GM18499 (cell line): Measurements from ENCODE around the gene SPATA4.

ENCODE experiments used
- ATAC-seq: cut with Tn5 transposase; IDR thresholded peaks from one replicate; pipeline ENCODE4 v1.9.1; 2021; ENCODE audit warnings: moderate number of reproducible peaks; ENCODE audit not compliant: insufficient read depth, unreplicated experiment

The SPATA4 gene

DNA sequence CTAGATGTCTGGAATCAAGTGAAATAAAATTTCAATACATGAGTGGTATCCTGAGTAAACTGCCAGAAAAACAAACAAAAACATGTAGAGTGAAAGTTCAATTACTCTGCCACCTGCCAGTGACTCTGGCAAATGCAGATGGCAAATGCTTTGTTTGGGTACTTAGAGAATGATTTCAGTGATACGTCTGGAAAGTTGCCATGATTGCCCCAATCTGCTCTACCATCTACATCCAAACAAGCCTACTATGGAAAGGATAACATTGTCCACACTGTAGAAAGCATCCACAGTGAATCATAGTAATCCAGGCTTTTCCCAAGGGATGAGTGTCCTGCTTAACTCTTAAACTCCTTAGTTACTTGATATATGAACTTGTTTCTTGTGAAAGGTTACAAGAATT lies 3.4 kb downstream of the SPATA4 start:
- ATAC-seq = no peak

DNA sequence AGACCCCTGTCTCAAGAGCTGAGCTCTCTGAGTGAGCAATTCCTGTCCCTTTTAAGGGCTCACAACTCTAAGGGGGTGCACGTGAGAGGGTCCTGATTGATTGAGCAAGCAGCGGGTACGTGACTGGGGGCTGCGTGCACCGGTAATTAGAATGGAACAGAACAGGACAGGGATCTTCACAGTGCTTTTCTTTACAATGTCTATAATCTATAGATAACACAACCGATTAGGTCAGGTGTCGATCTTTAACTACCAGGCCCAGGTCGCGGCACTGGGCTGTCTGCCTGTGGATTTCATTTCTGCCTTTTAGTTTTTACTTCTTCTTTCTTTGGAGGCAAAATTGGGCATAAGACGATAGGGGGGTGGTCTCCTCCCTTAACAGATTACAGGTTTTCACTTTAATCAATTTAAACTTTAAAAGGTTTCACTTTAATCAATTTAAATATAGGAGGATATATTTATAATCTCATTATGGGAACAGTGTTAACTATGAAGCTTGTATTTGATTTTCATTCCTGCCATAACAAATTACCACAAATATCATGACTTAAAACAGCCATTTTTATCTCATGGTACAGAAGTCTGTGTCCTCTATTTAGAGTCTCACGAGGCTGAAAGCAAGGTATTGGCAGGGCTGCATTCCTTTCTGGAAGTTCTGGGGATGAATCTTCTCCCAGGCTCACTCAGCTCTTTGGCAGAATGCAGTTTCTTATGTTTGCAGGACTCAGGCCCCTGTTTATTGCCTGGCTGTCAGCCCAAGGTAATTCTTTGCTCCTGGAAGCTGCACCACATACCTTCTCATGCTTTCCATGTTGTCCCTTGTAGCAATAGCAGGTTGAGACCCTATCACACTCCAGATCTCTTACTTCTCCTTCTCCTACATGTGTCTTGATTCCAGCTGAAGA lies 5.2 kb downstream of the SPATA4 start:
- ATAC-seq = no peak

DNA sequence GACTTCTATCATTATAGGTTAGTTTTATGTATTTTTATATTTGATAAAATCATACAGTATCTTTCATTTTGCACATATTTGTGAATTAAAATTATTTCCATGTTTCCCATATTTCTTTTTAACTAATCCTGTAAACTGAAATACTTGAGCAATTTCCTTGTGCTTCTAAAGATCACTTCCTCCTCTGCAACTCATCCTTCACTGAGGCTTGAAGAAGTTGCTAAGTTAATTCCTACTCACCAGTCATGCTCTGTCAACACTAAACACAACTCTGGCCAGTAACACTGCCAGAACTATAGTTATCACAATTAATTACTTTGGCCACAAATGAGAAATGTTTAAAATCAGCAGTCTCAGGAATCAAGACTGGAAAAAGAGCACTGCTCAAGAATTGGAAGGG lies 6.7 kb downstream of the SPATA4 start:
- ATAC-seq = no peak

DNA sequence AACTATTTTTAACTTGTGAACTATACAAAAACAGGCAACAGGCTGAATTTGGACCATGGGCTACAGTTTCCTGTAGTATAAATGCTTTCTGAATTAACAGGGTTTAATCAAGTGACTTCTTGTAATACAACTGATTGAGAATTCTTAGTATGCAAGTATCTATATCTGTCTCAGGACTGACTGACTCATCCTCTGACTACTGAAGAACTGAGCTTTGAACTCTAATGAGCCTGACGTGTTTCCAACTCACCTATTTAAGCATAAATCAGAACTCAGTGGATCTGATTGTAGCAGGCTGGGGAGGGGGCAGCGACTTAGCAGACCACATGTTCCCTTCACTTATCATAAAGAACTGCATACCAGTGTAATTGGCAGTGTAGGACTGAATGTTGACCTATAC lies 7.8 kb downstream of the SPATA4 start:
- no peak for ATAC-seq

DNA sequence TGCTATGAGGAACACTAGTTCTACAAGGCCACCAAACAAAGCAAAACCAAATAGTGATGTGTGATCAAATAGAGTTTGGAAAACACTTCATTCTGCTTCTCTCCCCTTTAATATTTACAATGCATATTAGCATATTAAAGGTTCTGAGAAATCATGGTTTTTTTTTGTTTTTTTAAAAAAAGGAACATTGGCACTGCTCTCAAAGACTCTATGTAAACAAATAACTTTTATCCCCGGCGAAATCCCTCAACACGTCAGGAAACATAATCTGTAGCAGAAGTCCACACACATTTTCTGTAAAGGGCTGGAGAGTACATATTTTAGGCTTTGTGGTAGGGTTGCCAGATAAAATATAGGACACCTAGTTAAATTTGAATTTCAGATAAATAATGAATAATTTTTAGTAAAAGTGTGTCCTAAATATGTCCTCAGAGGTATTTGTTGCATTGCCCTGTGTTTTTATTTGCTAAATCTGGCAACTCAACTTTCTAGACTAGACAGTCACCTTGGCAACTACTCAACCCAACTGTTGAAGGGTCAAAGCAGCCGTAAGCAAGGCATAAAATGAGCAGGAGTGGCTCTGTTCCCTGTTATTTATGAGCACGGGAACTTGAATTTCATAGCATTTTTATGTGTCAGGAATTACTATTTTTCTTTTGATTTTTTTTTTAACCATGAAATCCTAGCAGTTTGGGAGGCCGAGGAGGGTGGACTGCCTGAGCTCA lies 8.6 kb downstream of the SPATA4 start:
- ATAC-seq = no peak

DNA sequence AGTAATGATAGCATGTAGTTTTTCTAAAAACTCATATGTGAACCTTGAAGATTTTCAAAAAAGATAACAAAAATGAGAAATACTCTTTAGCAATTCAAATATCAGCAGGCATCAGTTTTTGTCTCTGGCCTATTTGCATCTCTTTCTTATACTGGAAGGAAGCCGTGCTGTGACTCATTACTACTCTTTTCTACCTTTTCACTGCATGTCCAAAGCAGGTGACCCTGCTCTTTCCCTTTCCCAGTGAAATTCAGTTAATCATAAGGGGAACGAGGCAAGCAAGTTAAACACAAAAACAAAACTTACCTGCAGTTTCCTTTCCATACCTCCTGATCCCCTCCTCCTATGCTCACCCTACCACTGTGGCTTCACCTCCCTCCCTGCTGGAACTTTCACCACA lies 9.3 kb downstream of the SPATA4 start:
- no peak for ATAC-seq

DNA sequence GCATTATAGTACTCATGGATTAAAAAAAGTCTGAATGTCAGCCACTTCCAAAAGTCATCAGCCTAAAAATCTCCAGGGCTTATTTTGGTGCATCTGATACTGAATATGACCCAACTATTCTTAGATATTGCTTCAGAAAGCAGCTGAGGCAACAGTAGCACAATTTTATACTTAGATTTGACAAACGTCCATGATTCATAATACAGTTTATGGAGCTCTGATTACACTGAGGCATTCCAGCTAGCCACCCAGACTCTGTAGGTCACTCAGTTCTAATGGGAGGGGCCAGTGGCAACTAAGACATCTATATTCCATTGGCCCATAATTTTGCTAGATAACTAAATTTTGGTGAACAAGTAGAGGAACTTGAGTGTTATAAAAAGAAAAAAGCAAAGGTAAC lies 10.3 kb downstream of the SPATA4 start:
- ATAC-seq = no peak

DNA sequence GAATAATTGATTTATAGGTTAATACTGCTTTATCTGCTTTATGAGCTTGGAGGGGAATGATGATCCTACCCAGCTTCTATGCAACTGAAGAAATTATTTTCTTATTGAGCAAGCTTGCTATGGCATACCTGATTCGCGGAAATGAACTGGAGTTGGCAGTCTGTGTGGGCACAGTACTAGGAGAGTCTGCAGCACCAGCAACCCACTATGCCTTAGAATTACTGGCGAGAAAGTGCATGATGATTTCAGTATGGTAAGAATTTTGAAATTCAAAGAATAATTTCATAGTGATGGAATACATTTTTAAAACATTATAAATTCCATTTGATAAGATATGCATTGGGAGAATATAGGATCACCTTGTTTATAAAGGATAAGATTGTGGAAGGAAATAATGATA lies 32.3 kb downstream of the SPATA4 start:
- no peak for ATAC-seq

DNA sequence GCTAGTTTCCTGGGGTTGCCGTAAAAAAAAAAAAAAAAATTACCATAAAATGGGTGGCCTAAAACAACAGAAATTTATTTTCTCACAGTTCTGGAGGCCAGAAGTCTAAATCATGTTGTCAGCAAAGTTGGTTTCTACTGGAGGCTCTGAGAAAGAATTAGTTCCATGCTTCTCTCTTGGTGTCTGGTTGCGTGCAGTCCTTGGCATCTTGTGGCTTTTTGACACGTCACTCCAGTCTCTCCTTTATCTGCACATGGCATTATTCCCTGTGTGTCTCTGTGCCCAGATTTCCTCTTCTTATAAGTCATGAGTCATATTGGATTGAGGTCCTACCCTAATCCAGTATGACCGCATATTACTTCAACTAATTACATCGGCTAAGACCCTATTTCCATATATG lies 38.7 kb downstream of the SPATA4 start:
- ATAC-seq = no peak

DNA sequence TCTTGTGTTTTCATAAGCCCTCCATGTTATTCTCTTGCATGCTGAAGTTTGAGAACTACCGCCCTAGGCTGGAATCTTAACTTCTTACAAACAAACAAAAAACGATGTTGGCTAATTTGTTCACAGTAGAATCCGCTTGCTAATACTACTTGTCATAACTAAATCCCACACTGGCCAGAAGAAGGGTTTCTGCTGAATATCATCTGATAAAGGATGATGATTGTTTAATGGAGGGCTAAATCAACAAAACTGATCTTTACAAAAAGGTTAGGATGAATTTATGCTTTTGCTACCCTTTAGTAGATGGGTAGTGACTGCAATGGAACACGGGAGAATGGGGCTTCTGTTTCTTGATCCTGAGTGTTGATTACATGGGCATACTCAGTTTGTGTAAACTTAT lies 42.3 kb downstream of the SPATA4 start:
- ATAC-seq = no peak

DNA sequence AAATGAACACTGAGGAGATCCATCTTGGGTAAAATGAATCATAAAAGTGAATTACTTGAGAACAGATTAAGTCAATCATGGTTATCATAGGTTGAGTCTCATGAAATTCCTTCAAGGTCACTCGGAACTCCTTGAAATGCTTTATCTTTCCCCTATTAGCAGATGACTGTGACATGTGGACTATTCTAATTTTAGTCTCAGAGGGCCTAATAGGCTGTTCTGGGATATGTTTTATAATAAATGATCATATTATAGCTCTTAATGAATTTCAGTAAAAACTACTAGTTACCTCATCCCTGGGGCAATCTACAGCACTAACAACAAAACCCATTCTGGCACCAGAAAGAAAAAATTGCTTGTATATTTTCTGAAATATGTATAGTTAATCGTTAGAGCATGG lies 44.7 kb downstream of the SPATA4 start:
- no peak for ATAC-seq

DNA sequence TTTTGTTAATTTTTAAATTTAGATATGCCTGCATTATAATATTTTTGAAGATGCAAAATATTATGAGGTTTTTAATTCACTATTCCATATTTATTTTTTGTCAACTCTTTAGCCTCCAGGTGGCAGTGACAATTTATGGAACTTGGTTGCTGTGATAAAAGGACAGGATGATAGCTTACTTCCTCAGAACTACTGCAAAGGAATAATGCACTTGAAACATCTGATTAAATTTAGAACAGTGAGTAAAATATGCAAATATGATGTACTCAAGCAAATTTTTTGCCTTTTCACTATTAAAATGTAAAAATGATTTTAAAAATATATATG lies 45.1 kb downstream of the SPATA4 start:
- ATAC-seq = no peak

DNA sequence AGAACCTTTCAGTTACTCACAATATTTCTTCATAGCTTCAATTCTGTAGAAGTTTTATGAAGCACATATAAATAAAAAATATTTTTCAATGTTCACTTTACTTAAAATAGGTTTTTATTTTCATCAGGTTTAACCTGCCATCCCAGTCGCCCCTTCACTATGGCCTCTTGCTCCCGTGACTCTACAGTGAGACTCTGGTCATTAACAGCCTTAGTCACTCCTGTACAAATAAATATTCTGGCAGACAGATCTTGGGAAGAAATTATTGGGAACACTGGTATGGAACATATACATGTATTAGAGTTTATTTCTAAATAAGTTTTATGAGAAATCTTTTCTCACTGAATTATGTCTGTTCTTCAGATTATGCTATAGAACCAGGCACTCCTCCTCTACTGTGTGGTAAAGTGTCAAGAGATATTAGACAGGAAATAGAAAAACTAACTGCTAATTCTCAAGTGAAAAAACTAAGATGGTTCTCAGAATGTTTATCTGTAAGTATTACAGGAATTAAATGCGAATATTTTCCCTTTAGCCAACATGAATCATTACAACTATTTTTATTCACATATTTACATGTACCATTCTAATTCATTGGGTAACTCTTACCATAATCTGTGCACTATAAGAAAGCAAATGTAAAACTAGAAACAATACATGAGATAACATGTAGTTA lies 45.6 kb downstream of the SPATA4 start:
- ATAC-seq = no peak

DNA sequence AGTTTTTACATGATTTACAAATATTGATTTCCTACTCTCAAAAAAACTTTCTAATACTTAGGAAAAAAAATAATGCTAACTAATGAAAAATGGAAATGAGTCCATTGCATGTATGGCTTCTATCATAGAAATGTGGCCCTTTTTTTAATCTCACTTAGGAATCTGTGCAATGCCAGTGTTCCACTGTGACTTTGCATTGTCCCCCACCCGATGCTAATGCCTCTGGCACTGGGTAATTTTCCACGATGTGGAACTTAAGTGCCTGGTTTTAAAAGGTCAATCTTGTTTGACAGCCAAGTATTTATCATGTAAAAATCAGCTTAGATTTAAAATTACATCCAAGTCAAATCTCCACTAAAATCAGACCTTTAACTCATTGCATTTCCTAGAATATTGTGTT lies 53.1 kb downstream of the SPATA4 start:
- no peak for ATAC-seq

DNA sequence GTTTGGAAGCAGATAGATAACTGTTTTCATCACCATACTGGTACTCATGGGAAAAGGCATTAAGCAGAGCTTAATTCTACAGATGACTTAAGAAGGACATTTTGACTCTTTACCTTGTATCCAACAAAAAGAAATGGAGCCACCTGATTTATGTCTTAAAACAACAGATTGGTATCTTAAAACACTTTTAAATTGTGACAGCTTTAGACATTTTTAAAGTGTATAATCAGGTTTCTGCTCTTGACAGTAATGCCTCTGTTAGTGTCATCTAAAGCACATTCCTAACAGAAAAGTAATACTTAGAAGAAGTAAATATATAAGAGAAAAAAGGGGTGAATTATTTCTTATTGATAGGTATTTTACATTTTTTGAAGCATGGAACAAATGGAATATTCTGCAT lies 55.9 kb downstream of the SPATA4 start:
- no peak for ATAC-seq

DNA sequence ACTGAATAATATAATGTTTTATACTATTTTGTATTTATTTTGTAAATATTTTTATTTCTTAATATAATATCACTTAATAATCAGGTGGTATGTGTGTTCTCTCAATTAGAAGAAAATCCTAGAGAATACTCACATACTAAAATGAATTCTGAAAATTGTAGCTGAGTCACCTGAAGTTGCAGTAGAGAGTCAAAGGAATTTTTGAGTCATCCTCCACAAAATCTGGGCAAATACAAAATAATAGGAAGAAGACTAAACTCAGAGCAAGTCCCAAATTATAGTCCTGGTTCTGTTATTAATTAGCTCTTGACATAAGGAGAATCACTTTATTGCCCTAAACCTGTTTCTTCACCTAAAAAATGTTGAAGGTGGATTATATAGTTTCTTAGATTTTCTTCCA lies 57.8 kb downstream of the SPATA4 start:
- ATAC-seq = no peak

DNA sequence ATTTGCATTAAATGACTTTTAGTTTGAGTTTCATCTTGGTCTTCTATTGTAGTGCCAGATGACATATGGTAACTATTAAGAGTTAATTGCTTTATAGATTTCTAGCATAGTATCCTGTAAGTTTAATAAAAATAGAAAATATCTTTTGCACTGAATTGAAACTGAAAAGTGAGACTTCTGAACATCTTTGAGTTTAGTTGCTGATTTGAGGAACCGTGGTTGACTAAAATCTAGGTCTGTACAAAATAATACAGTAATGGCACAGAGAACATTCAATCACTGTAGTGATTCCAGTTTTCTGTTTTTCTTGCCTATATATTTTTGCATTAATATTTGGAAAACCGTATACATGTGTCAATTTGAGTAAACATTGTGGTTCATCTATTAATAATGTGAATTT lies 60.7 kb downstream of the SPATA4 start:
- ATAC-seq = no peak
